Endothelial cell of umbilical vein (primary cell): ENCODE measurements around the gene PRR5L. TPM values are rescaled to one million over a fixed set of nuclear protein-coding genes. Genes with fewer than 3 reads are reported as not detected.

ENCODE experiments used
- BruUV-seq: library from RNA; stranded (reverse); fragments of 400-500 nt; replicated peaks from 2 replicates; lab custom pipeline; 2021; lab: Mats Ljungman, UMichigan
- CTCF ChIA-PET: fragments of 300-600, 350-600 bp; sonication (Branson Sonifier 250); formaldehyde crosslinking; loops from one replicate; lab custom pipeline; 2021; ENCODE audit warnings: antibody characterized with exemption, inconsistent platforms; lab: Charles Lee
- POLR2A ChIA-PET: fragments of 300-600, 350-600 bp; sonication (Branson Sonifier 250); formaldehyde crosslinking; loops from one replicate; lab custom pipeline; 2021; ENCODE audit warnings: antibody characterized with exemption, inconsistent platforms; lab: Charles Lee
- DNase-seq: peaks from one replicate; pipeline ENCODE4 v3.0.0-alpha.2; 2011; ENCODE audit warnings: low read depth, low spot score
- FAIRE-seq: peaks from 2 replicates; lab custom pipeline; 2011; peaks lifted over from hg19 to GRCh38; lab: Jason Lieb, UNC
- H2AFZ ChIP-seq: 2 replicates; pipeline ENCODE4 v1.6.0; 2012; ENCODE audit warnings: low read depth, low read length, control low read depth, inconsistent platforms
- H3K27ac ChIP-seq: 2 replicates; pipeline ENCODE4 v1.5.1; 2011; ENCODE audit warnings: low read depth, mild to moderate bottlenecking, control low read depth, low read length, moderate library complexity; ENCODE audit not compliant: insufficient read depth
- H3K27me3 ChIP-seq, 2 experiments: 2 replicates each; pipeline versions ENCODE4 v1.6.0 to v1.6.1; 2011; ENCODE audit warnings: low read length in 2 of 2, mixed read lengths in 1 of 2; ENCODE audit not compliant: control insufficient read depth in 2 of 2, insufficient read depth in 2 of 2
- H3K36me3 ChIP-seq, 2 experiments: 2 replicates in 1 of 2; 3 replicates in 1 of 2; pipeline ENCODE4 v1.5.1; 2011; ENCODE audit warnings: low read length in 2 of 2, mild to moderate bottlenecking in 1 of 2, moderate library complexity in 1 of 2; ENCODE audit not compliant: control insufficient read depth in 2 of 2, insufficient read depth in 2 of 2; ENCODE audit errors: extremely low read depth in 1 of 2
- H3K4me1 ChIP-seq: 3 replicates; pipeline ENCODE4 v1.5.1; 2011; ENCODE audit warnings: mild to moderate bottlenecking, low read length; ENCODE audit not compliant: control insufficient read depth, insufficient read depth; ENCODE audit errors: extremely low read depth
- H3K4me2 ChIP-seq: 2 replicates; pipeline ENCODE4 v1.6.1; 2011; ENCODE audit warnings: low read length, control low read depth, mixed read lengths; ENCODE audit not compliant: insufficient read depth
- H3K4me3 ChIP-seq, 3 experiments: fragments of 200-600 bp in 1 of 3; sonication (generic), shearing (Covaris generic) in 1 of 3; replicated peaks in 1 of 3; 2 replicates each; pipeline ENCODE4 v1.5.1; 2011 to 2016; ENCODE audit warnings: control low read depth in 3 of 3, low read length in 3 of 3, mild to moderate bottlenecking in 2 of 3, inconsistent platforms in 1 of 3, low read depth in 1 of 3, moderate library complexity in 1 of 3; ENCODE audit not compliant: insufficient read depth in 1 of 3
- H3K79me2 ChIP-seq: 2 replicates; pipeline ENCODE4 v1.6.0; 2012; ENCODE audit warnings: low read length, inconsistent platforms; ENCODE audit not compliant: control insufficient read depth, insufficient read depth
- H3K9ac ChIP-seq: replicated peaks from 2 replicates; pipeline ENCODE3; 2011; ENCODE audit warnings: low read length, control low read depth; ENCODE audit not compliant: insufficient read depth; ENCODE audit errors: extremely low read depth
- H3K9me1 ChIP-seq: replicated peaks from 3 replicates; pipeline ENCODE4 v1.6.0; 2011; ENCODE audit warnings: mild to moderate bottlenecking, low read length; ENCODE audit not compliant: control insufficient read depth, insufficient read depth; ENCODE audit errors: extremely low read depth
- H3K9me3 ChIP-seq: replicated peaks from 2 replicates; pipeline ENCODE4 v1.5.1; 2012; ENCODE audit warnings: low read length, inconsistent platforms; ENCODE audit not compliant: control insufficient read depth, insufficient read depth
- H4K20me1 ChIP-seq: replicated peaks from 2 replicates; pipeline ENCODE3; 2011; ENCODE audit warnings: mild to moderate bottlenecking, low read length; ENCODE audit not compliant: control insufficient read depth, insufficient read depth; ENCODE audit errors: extremely low read depth
- CTCF ChIP-seq, 2 donors: IDR thresholded peaks; 1 replicate in 1 of 2; 2 replicates in 1 of 2; pipeline ENCODE4 v1.5.1; 2011; ENCODE audit warnings: low read length in 2 of 2, mild to moderate bottlenecking in 2 of 2, moderate library complexity in 2 of 2, control low read depth in 1 of 2, inconsistent platforms in 1 of 2, low read depth in 1 of 2; ENCODE audit not compliant: insufficient read depth in 1 of 2; ENCODE audit errors: extremely low read depth in 1 of 2
- EZH2 ChIP-seq: IDR thresholded peaks from 2 replicates; pipeline ENCODE4 v1.6.1; 2012; ENCODE audit warnings: borderline replicate concordance, low read depth, mild to moderate bottlenecking, moderate library complexity, low read length, inconsistent platforms; ENCODE audit not compliant: severe bottlenecking
- FOS ChIP-seq: IDR thresholded peaks from 2 replicates; pipeline ENCODE4 v1.6.1; 2011; ENCODE audit warnings: mild to moderate bottlenecking, low read length, moderate library complexity, borderline replicate concordance; ENCODE audit not compliant: insufficient read depth
- GATA2 ChIP-seq: IDR thresholded peaks from 2 replicates; pipeline ENCODE4 v1.7.0; 2011; ENCODE audit warnings: low read depth, mild to moderate bottlenecking, moderate library complexity, mixed read lengths, low read length; ENCODE audit not compliant: insufficient read length, insufficient read depth
- JUN ChIP-seq: IDR thresholded peaks from 2 replicates; pipeline ENCODE4 v1.6.1; 2011; ENCODE audit warnings: borderline replicate concordance, low read depth; ENCODE audit not compliant: insufficient read length, insufficient read depth
- MYC ChIP-seq: IDR thresholded peaks from one replicate; pipeline ENCODE4 v1.6.1; 2011; ENCODE audit warnings: mild to moderate bottlenecking, low read depth, low read length
- POLR2A ChIP-seq: IDR thresholded peaks from 2 replicates; pipeline ENCODE4 v1.6.1; 2012; ENCODE audit warnings: low read depth, mild to moderate bottlenecking, control low read depth, low read length
- POLR2AphosphoS5 ChIP-seq: IDR thresholded peaks from 2 replicates; pipeline ENCODE4 v1.6.1; 2012; ENCODE audit warnings: low read depth, mild to moderate bottlenecking, control low read depth, low read length, moderate library complexity; ENCODE audit not compliant: insufficient read depth
- dilution Hi-C: fragments of 300-500 bp; cut with MboI; formaldehyde crosslinking; loops from one replicate; pipeline ENCODE4 v1.15.0; 2019; ENCODE audit warnings: low sequenced_read_pairs; ENCODE audit not compliant: extremely low pct_ligation_motif_present
- intact Hi-C: fragments of 100-400 bp; cut with micrococcal nuclease; formaldehyde crosslinking; loops from one replicate; pipeline ENCODE4 v1.10.0; 2022
- polyA plus RNA-seq, 4 experiments: library from polyadenylated mRNA; depleted of rRNA in 3 of 4; stranded (reverse) in 3 of 4; unstranded in 1 of 4; fragments of >200 nt; gene quantifications; 2 replicates each; pipeline versions ENCODE4 v1.2.1 to v1.2.3, GENCODE V29; 2011 to 2012; ENCODE audit warnings: missing spikeins in 1 of 4
- total RNA-seq: library from RNA; stranded (reverse); gene quantifications from 2 replicates; pipeline ENCODE4 v1.2.3, GENCODE V29; 2021
- TF ChIP-seq, protein P1 (sequence below): IDR thresholded peaks from 2 replicates; pipeline ENCODE4 v1.6.1; 2011; ENCODE audit not compliant: insufficient read depth, insufficient read length

The PRR5L gene
- total and polyA plus RNA-seq, 2 donors (not counting 3 experiments of a cell fraction or from before 2014, with no cell fraction given), result 2.5 to 6.1 TPM

GRCh38 chr11:36333468-36333867 is 37.4 kb downstream of the PRR5L start:
- H3K27ac ChIP-seq, result no peak overlapping the region
- ChIA-PET CTCF (no interaction called here), POLR2A (no interaction called here)
- peaks cover 7% of the 10 kb centered on the region for H3K4me1 ChIP-seq
- no peak overlapping the region for H2AFZ ChIP-seq
- dilution Hi-C loops, result no loop called here
- no peak overlapping the region for H3K9ac ChIP-seq
- no peaks in the 10 kb centered on the region for H3K9me1 ChIP-seq
- H3K27me3 ChIP-seq, result peaks cover 9 to 13% of the 10 kb centered on the region in 2 experiments
- DNase-seq, result no peak
- no peaks in the 10 kb centered on the region for H3K79me2 ChIP-seq
- H3K4me3 ChIP-seq, result no peak overlapping the region
- no peak for FAIRE-seq
- intact Hi-C loops, result no loop called here
- H3K36me3 ChIP-seq, result no peaks in the 10 kb centered on the region
- no peaks in the 10 kb centered on the region for H4K20me1 ChIP-seq
- H3K4me2 ChIP-seq, result no peak overlapping the region
- BruUV-seq, result no TSS peak
- H3K9me3 ChIP-seq, result no peaks in the 10 kb centered on the region
- TF ChIP-seq MYC (no peak), EZH2 (no peak), GATA2 (no peak), FOS (no peak), JUN (no peak), CTCF (IDR thresholded peaks at IDR 0.05; ENCODE audit: extremely low read depth in 1 of 2, insufficient read depth in 1 of 2, low read depth in 1 of 2, low read length in 2 of 2) (no peak), POLR2AphosphoS5 (no peak), POLR2A (no peak)
- TF ChIP-seq, protein P1, sequence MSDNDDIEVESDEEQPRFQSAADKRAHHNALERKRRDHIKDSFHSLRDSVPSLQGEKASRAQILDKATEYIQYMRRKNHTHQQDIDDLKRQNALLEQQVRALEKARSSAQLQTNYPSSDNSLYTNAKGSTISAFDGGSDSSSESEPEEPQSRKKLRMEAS, result no peak
